ENCODE data around the gene USP36. TPM values are rescaled to one million over a fixed set of nuclear protein-coding genes. Genes with fewer than 3 reads are reported as not detected.

The USP36 gene
- total RNA-seq, 1 donor from 2014 or later: 107 TPM

GRCh38 chr17:78876094-78876597 lies 35.5 kb upstream of the USP36 start:
- TF ChIP-seq CTCF (IDR thresholded peaks at IDR 0.05): no peak
- POLR2A ChIA-PET: no interaction called here

GRCh38 chr17:78875363-78876093 lies 34.9 kb upstream of the USP36 start:
- Mint-ChIP-seq H3K27ac (no peak overlapping the region), H3K9me3 (no peaks in the 10 kb centered on the region), H3K36me3 (ENCODE audit: low read depth) (peaks cover 2% of the 10 kb centered on the region), H3K4me3 (no peak overlapping the region), H3K27me3 (peaks cover 11% of the 10 kb centered on the region), H3K4me1 (peaks cover 14% of the 10 kb centered on the region)
- ATAC-seq (ENCODE audit: low read depth): no peak
- POLR2A ChIA-PET: no interaction called here
- CTCF ChIA-PET: no interaction called here
- no peak for TF ChIP-seq CTCF (IDR thresholded peaks at IDR 0.05)
- intact Hi-C loops (cut with micrococcal nuclease): no loop called here
- no peak for DNase-seq

More at GRCh38 chr17:78876094-78876597, 35.5 kb upstream of the USP36 start:
- CTCF ChIA-PET: no interaction called here
- ATAC-seq (ENCODE audit: low read depth) (no peak), DNase-seq (no peak)
- intact Hi-C loops (cut with micrococcal nuclease): no loop called here
- H3K4me3 Mint-ChIP-seq: no peak overlapping the region
- peaks cover 14% of the 10 kb centered on the region for H3K4me1 Mint-ChIP-seq
- H3K9me3 Mint-ChIP-seq: no peaks in the 10 kb centered on the region
- H3K27ac Mint-ChIP-seq: no peak overlapping the region
- peaks cover 11% of the 10 kb centered on the region for H3K27me3 Mint-ChIP-seq
- no peaks in the 10 kb centered on the region for H3K36me3 Mint-ChIP-seq (ENCODE audit: low read depth)

GRCh38 chr17:78873519-78874340 lies 33.1 kb upstream of the USP36 start:
- Mint-ChIP-seq H3K36me3 (ENCODE audit: low read depth) (peaks cover 5% of the 10 kb centered on the region), H3K9me3 (no peaks in the 10 kb centered on the region), H3K27me3 (peaks cover 8% of the 10 kb centered on the region), H3K4me1 (peaks cover under 1% of the 10 kb centered on the region), H3K27ac (no peak overlapping the region), H3K4me3 (no peak overlapping the region)
- ATAC-seq (ENCODE audit: low read depth) (no peak), DNase-seq (no peak)
- intact Hi-C loops (cut with micrococcal nuclease): no loop called here
- POLR2A ChIA-PET: interaction anchor here (0.5 to 0.6 kb wide), 3 partner anchors 26 to 89 kb away, joined by 3 read pairs; no protein-coding TSS in a partner anchor
- CTCF ChIA-PET: interaction anchor here (1.0 kb wide), 1 partner anchor 8 kb away, joined by 5 read pairs; no protein-coding TSS in a partner anchor
- TF ChIP-seq CTCF (IDR thresholded peaks at IDR 0.05): no peak

- CTCF ChIA-PET: no interaction called here
- H3K9me3 Mint-ChIP-seq: no peaks in the 10 kb centered on the region
- peaks cover 5% of the 10 kb centered on the region for H3K36me3 Mint-ChIP-seq (ENCODE audit: low read depth)
- ATAC-seq (ENCODE audit: low read depth) (no peak), DNase-seq (no peak)
- no peak for TF ChIP-seq CTCF (IDR thresholded peaks at IDR 0.05)
- intact Hi-C loops (cut with micrococcal nuclease): no loop called here
- no peaks in the 10 kb centered on the region for H3K4me1 Mint-ChIP-seq
- H3K4me3 Mint-ChIP-seq: no peak overlapping the region
- H3K27ac Mint-ChIP-seq: no peak overlapping the region
- POLR2A ChIA-PET: interaction anchor here (0.5 to 0.7 kb wide), 2 partner anchors 18 to 19 kb away, joined by 4 to 6 read pairs; no protein-coding TSS in a partner anchor
- H3K27me3 Mint-ChIP-seq: peaks cover 8% of the 10 kb centered on the region
Observed at GRCh38 chr17:78872486-78872885, 31.9 kb upstream of the USP36 start.

- intact Hi-C loops (cut with micrococcal nuclease): no loop called here
- TF ChIP-seq CTCF (IDR thresholded peaks at IDR 0.05): no peak
- Mint-ChIP-seq H3K27ac (no peak overlapping the region), H3K9me3 (no peaks in the 10 kb centered on the region), H3K36me3 (ENCODE audit: low read depth) (peaks cover 5% of the 10 kb centered on the region), H3K4me3 (no peak overlapping the region), H3K27me3 (peaks cover 2% of the 10 kb centered on the region), H3K4me1 (peaks cover 3% of the 10 kb centered on the region)
- ChIA-PET POLR2A (no interaction called here), CTCF (no interaction called here)
- ATAC-seq (ENCODE audit: low read depth) (no peak), DNase-seq (no peak)
Observed at GRCh38 chr17:78870621-78871020, 30.0 kb upstream of the USP36 start.
